Measurements from ENCODE around the gene C19orf25. TPM values are rescaled to one million over a fixed set of nuclear protein-coding genes. Genes with fewer than 3 reads are reported as not detected.
"Not testable (repeated sequence)": the region's sequence is repeated elsewhere in the genome, so short reads cannot be mapped to it uniquely, and the experiment has no call there.

Gene C19orf25
- total RNA-seq, 1 donor from 2014 or later, result 26.6 TPM

DNA sequence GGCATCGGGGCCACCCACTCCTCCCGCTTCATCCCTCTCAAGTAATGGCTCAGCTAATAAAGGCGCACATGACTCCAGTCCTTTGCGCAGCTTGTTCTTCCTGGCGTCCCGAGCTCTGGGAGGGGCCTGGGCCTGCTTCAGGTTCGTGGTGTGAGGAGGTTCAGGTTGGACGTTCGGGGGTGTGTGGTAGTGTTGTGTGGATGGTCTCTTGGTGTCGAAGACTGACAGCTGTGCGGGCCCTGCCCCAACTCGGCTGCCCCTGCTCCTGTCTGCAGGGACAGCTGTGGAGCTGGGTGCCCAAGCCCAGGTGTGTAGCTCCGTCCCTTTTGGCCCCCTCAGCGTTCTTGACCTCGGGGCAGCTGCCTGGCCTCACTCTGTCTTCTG, 38.6 kb downstream of the C19orf25 start:
- H3K4me3 ChIP-seq (ENCODE audit: low read depth, low read length), result no peak overlapping the region
- TF ChIP-seq, protein P1, sequence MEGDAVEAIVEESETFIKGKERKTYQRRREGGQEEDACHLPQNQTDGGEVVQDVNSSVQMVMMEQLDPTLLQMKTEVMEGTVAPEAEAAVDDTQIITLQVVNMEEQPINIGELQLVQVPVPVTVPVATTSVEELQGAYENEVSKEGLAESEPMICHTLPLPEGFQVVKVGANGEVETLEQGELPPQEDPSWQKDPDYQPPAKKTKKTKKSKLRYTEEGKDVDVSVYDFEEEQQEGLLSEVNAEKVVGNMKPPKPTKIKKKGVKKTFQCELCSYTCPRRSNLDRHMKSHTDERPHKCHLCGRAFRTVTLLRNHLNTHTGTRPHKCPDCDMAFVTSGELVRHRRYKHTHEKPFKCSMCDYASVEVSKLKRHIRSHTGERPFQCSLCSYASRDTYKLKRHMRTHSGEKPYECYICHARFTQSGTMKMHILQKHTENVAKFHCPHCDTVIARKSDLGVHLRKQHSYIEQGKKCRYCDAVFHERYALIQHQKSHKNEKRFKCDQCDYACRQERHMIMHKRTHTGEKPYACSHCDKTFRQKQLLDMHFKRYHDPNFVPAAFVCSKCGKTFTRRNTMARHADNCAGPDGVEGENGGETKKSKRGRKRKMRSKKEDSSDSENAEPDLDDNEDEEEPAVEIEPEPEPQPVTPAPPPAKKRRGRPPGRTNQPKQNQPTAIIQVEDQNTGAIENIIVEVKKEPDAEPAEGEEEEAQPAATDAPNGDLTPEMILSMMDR (conservative IDR thresholded peaks at IDR 0.05; ENCODE audit: low read depth, low read length), result no peak
- no peak for DNase-seq (ENCODE audit: low read depth)

DNA sequence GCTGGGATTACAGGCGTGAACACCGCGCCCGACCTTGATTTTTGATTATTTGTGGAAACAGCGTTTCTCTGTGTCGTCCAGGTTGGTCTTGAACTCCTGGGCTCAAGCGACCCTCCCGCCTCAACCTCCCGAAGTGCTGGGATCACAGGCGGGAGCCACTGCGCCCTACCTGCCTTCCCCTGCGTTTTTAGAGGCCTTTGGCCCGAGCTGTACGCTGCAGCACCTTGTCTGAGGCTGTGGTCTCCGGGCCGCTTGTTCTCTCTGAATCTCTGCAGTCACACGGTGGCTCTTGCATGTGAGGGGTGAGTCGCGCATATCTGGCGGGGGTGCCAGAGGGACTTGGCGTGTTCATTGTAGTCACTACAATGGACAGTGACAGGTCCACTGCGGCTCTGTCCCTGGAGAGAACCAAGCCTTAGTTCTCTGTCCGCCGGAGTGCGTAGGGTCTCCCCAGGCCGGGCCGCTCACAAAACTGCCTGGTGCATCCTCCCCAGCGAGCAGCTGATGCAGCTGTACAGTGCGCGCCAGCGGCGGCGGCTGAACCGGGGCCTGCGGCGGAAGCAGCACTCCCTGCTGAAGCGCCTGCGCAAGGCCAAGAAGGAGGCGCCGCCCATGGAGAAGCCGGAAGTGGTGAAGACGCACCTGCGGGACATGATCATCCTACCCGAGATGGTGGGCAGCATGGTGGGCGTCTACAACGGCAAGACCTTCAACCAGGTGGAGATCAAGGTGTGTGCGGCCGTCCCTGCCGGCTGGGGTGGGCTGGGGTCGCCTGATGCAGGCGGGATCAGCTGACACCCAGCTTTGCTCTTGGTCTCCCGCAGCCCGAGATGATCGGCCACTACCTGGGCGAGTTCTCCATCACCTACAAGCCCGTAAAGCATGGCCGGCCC, 39.2 kb downstream of the C19orf25 start:
- DNase-seq (ENCODE audit: low read depth), result not testable (repeated sequence)
- peak overlapping the region; percentile 78 for H3K4me3 ChIP-seq (ENCODE audit: low read depth, low read length)

- TF ChIP-seq, protein P1 (conservative IDR thresholded peaks at IDR 0.05; ENCODE audit: low read depth, low read length), result no peak
- H3K4me3 ChIP-seq (ENCODE audit: low read depth, low read length), result peak overlapping the region; percentile 78
- no peak for DNase-seq (ENCODE audit: low read depth)
These were observed 40.1 kb downstream of the C19orf25 start for GRCh38 chr19:1438933-1439354.

GRCh38 chr19:1438035-1438932, 40.7 kb downstream of the C19orf25 start, which contains the start of gene RPS15:
TSS of gene RPS15 (plus strand) at chr19:1438396. CDS start at chr19:1438426, 30 bp downstream.
- TF ChIP-seq, protein P1 (conservative IDR thresholded peaks at IDR 0.05; ENCODE audit: low read depth, low read length), result peak; percentile 82
- DNase-seq (ENCODE audit: low read depth), result peak; percentile 58
- H3K4me3 ChIP-seq (ENCODE audit: low read depth, low read length), result peak within 1 kb of the TSS; percentile 78

DNA sequence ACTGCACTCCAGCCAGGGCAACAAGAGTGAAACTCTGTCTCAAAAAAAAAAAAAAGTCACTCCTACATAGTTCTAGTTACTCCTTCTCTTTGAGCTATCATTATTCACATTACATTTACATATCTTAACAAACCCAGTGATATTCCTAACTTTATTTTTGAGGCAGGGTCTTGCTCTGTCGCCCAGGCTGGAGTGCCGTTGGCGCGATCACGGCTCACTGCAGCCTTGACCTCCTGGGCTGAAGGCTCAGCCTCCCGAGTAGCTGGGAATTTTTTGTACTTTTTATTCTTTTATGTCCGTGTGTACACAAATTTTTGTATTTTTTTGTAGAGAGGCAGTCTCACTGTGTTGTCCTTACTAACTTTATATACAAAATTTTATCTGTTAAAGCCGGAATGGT, 41.4 kb downstream of the C19orf25 start:
- H3K4me3 ChIP-seq (ENCODE audit: low read depth, low read length), result peak overlapping the region; percentile 78
- no peak for DNase-seq (ENCODE audit: low read depth)
- TF ChIP-seq, protein P1 (conservative IDR thresholded peaks at IDR 0.05; ENCODE audit: low read depth, low read length), result no peak

GRCh38 chr19:1435378-1435989, 43.5 kb downstream of the C19orf25 start:
- no peak overlapping the region for H3K4me3 ChIP-seq (ENCODE audit: low read depth, low read length)
- TF ChIP-seq, protein P1 (conservative IDR thresholded peaks at IDR 0.05; ENCODE audit: low read depth, low read length), result no peak
- DNase-seq (ENCODE audit: low read depth), result no peak

Data from epithelial cell of proximal tubule (primary cell).